Measurements from ENCODE around the gene GGA2. TPM values are rescaled to one million over a fixed set of nuclear protein-coding genes. Genes with fewer than 3 reads are reported as not detected.

The GGA2 gene
- total RNA-seq, 4 donors from 2014 or later, result 13.8 to 254 (median 54.7) TPM

DNA sequence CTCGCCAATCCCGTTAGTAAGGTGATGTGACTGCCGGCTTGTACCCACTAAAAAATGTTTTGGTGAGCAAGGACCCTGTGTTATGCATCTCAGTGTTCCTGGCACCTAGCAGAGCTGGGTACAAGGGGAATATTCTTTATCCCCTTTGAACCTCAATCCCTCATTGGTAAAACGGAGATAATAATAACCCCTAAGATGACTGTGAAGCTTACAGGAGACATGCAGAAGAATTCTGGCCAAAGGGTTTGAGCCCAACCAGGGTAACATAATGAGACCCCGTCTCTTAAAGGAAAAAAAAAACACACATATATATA is 896 bp downstream of the GGA2 start:
- Histone ChIP-seq H3K9me3 (no peaks in the 10 kb centered on the region), H3K36me3 (no peaks in the 10 kb centered on the region), H3K4me1 (peaks cover 0 to 33% (median 18%) of the 10 kb centered on the region in 4 donors), H3K4me3 (peak overlapping the region; percentile 70 to 98 (median 90)), H3K27ac (peak overlapping the region in 3 of 4 donors; percentile 83 to 93 (median 92)), H3K27me3 (no peaks in the 10 kb centered on the region)
- TF ChIP-seq, protein P1, sequence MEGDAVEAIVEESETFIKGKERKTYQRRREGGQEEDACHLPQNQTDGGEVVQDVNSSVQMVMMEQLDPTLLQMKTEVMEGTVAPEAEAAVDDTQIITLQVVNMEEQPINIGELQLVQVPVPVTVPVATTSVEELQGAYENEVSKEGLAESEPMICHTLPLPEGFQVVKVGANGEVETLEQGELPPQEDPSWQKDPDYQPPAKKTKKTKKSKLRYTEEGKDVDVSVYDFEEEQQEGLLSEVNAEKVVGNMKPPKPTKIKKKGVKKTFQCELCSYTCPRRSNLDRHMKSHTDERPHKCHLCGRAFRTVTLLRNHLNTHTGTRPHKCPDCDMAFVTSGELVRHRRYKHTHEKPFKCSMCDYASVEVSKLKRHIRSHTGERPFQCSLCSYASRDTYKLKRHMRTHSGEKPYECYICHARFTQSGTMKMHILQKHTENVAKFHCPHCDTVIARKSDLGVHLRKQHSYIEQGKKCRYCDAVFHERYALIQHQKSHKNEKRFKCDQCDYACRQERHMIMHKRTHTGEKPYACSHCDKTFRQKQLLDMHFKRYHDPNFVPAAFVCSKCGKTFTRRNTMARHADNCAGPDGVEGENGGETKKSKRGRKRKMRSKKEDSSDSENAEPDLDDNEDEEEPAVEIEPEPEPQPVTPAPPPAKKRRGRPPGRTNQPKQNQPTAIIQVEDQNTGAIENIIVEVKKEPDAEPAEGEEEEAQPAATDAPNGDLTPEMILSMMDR (IDR thresholded peaks at IDR 0.05), result no peak
- no peak for DNase-seq

DNA sequence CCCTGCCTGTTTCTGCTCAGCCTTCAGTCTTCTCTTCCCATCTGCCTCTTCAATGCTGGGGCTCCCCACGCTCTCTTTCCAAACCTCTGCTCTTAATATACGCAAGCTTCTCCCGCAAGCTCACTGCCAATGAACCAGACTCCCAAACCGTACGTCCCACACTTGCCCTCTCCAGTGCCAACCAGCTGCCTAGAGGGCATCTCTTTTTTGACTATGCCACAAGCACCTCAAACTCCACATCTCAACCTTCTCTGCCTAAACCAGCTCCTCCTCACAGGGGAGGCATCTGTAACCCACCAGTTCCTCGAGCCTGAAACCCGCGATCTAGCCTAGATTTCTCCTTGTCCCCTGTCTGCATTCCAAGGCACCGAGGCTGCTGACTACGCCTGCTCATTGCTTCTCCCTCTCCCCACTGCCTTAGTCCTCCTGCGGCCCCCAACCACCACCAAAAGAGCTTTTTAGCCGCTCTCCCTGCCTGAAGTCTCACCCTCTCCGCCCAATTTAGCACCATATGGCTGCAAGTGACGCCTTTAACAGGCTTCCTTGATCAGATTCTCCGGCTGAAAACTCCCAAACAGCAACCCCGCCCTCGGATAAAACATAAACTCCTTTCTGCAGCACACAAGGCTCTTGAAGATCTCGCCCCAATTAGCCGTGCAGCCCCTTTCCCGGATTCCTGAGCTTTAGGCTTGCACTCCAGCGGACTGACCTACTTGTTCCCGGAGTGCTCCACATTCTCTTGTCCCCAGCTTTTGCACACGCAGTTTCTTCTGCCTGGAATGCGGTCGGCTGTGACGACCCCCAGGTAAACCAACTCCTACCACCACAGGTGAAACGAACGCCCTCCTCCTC is 1.5 kb downstream of the GGA2 start:
- Histone ChIP-seq H3K27ac (peak overlapping the region in 2 of 4 donors; percentile 92 to 93), H3K4me3 (peak overlapping the region; percentile 70 to 98 (median 90)), H3K27me3 (no peaks in the 10 kb centered on the region), H3K4me1 (peaks cover 0 to 38% (median 22%) of the 10 kb centered on the region in 4 donors), H3K36me3 (no peaks in the 10 kb centered on the region), H3K9me3 (no peaks in the 10 kb centered on the region)
- DNase-seq, result no peak
- no peak for TF ChIP-seq POLR2A (IDR thresholded peaks at IDR 0.05)
- TF ChIP-seq, protein P1 (IDR thresholded peaks at IDR 0.05), result no peak

DNA sequence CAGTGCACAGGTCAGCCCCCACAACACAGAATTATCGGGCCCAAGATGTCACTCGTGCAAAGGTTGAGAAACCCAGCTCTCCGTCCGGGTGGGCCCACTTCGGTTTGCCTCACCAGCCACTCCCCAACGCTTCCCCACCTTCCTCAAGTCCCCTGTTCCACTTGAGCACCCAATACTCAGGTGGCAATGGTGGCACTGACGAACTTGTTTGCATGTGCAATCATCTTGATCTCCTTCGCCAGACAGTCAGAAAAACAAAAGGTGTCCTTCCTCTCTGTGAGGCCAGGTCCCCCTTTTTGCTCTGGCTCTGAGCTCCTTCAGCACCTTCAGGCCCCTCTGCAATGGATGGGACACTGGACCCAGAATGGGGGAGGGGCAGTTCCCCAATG is 3.7 kb downstream of the GGA2 start:
- Histone ChIP-seq H3K27ac (peak overlapping the region in 2 of 4 donors; percentile 52 to 93), H3K36me3 (no peaks in the 10 kb centered on the region)

DNA sequence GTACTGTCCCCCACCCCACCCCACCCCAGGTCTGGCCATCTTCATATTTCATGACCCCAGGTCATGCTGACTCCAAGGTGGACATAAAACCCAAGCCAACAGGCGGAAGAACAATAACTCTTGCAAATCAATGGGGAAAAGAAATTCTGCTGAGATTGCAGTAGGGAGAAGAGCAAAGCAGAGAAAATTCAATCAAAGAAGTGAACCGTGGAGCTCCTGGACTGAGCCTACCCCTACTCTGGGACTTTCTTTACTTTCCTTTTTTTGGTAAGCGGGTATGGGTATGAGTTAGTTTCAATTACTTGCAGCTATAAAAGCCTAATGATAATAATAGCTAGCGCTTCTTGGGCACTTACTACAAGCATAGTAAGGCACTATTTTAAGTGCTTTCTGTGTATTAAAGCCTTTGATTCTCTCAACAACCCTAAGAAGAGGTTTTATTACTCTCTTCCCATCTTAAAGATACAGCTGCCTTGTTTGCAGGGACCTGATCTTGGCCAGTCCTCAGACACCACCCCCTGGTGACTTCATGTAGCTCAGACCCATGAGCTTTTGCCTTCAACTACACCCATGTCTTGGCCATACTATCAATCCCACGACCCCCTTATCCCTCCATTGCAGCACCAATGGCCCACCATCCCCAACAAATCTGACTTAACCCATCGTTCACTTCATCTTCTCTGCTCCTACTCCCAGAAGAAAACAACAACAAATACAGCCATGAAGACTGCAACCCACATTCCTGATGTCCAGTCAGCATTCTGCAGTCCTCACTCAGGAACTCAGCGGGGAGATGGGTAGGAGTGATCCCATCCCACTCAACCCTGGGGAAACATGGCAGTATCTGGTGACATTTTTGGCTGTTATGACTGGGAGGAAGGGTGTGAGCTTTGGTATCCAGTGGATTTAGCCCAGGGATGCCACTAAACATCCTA is 4.4 kb downstream of the GGA2 start:
- Histone ChIP-seq H3K4me1 (peaks cover 0 to 38% (median 26%) of the 10 kb centered on the region in 4 donors), H3K27ac (peak overlapping the region in 2 of 4 donors; percentile 30 to 93)

More for the DNA sequence above, 3.7 kb downstream of the GGA2 start:
- Histone ChIP-seq H3K4me1 (peaks cover 0 to 38% (median 26%) of the 10 kb centered on the region in 4 donors), H3K27me3 (no peaks in the 10 kb centered on the region), H3K4me3 (peak overlapping the region in 1 of 4 donors; percentile 14), H3K9me3 (no peaks in the 10 kb centered on the region)
- no peak for TF ChIP-seq POLR2A (IDR thresholded peaks at IDR 0.05)
- TF ChIP-seq, protein P1 (IDR thresholded peaks at IDR 0.05), result no peak
- peak in 2 of 3 donors; percentile 80 to 81 for DNase-seq

DNA sequence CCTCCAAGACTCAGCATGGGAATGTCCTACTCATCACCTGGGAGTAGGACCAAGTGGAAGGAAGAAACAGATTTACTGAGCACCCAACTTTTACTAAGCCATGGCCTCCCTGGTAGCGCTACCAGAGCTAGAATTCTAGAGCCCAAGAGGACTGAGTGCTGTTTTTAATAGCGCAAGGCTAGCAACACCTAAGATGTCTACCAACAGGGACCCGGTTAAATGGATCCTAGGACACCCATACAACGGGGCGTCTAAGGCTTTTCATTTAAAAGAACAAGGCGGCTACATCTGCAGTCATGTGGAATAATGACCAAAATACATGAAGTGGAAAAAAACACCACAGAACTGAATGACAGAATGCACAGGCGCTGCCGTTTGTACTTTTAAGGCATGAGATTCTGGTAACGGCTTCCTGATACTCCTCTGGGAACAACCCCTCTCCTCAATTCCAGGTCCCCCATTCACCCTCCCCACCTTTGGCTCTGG is 5.1 kb downstream of the GGA2 start:
- H3K9me3 ChIP-seq, result no peaks in the 10 kb centered on the region
- peak overlapping the region in 3 of 4 donors; percentile 13 to 93 (median 58) for H3K27ac ChIP-seq
- no peak for TF ChIP-seq POLR2A (IDR thresholded peaks at IDR 0.05)
- H3K4me3 ChIP-seq, result peak overlapping the region in 1 of 4 donors; percentile 2
- H3K27me3 ChIP-seq, result no peaks in the 10 kb centered on the region
- H3K4me1 ChIP-seq, result peaks cover 0 to 38% (median 26%) of the 10 kb centered on the region in 4 donors
- no peak for DNase-seq
- H3K36me3 ChIP-seq, result no peaks in the 10 kb centered on the region

More for the DNA sequence above, 4.4 kb downstream of the GGA2 start:
- TF ChIP-seq POLR2A (IDR thresholded peaks at IDR 0.05), result no peak
- TF ChIP-seq, protein P1 (IDR thresholded peaks at IDR 0.05), result no peak
- Histone ChIP-seq H3K9me3 (no peaks in the 10 kb centered on the region), H3K36me3 (no peaks in the 10 kb centered on the region), H3K27me3 (no peaks in the 10 kb centered on the region), H3K4me3 (peak overlapping the region in 1 of 4 donors; percentile 14)
- no peak for DNase-seq
